Suprapubic skin (tissue), 4 donors: ENCODE data around the gene EYS.

ENCODE experiments used
- EP300 ChIP-seq: sonication (generic); formaldehyde crosslinking; IDR thresholded peaks from one replicate; pipeline ENCODE4 v1.6.1; 2017; ENCODE audit warnings: antibody characterized with exemption
- POLR2AphosphoS5 ChIP-seq, 3 donors: sonication (generic); formaldehyde crosslinking; IDR thresholded peaks; one replicate each; pipeline ENCODE4 v1.6.1; 2017; ENCODE audit warnings: antibody characterized with exemption in 3 of 3
- TF ChIP-seq, protein P1 (sequence below), 2 donors: fragments of 200-600 bp in 1 of 2; fragments of 450-650 bp in 1 of 2; sonication (generic) in 1 of 2; IDR thresholded peaks; one replicate each; pipeline ENCODE4 v1.5.1; 2016 to 2019; ENCODE audit warnings: antibody characterized with exemption in 2 of 2, mild to moderate bottlenecking in 1 of 2, moderate library complexity in 1 of 2

DNA sequence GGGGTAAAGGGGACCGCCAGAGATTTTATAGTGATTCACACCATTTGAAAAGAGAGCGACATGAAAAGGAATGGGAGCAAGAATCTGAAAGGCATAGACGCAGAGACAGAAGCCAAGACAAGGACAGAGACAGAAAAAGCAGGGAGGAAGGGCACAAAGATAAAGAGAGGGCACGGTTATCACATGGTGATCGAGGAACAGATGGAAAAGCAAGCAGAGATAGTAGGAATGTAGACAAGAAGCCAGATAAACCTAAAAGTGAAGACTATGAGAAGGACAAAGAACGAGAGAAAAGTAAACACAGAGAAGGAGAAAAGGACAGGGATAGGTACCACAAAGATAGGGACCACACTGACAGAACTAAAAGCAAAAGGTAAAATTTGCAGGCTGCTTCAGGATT lies 1993.7 kb downstream of the EYS start:
- TF ChIP-seq POLR2AphosphoS5 (IDR thresholded peaks at IDR 0.05) (no peak), EP300 (no peak)
- TF ChIP-seq, protein P1, sequence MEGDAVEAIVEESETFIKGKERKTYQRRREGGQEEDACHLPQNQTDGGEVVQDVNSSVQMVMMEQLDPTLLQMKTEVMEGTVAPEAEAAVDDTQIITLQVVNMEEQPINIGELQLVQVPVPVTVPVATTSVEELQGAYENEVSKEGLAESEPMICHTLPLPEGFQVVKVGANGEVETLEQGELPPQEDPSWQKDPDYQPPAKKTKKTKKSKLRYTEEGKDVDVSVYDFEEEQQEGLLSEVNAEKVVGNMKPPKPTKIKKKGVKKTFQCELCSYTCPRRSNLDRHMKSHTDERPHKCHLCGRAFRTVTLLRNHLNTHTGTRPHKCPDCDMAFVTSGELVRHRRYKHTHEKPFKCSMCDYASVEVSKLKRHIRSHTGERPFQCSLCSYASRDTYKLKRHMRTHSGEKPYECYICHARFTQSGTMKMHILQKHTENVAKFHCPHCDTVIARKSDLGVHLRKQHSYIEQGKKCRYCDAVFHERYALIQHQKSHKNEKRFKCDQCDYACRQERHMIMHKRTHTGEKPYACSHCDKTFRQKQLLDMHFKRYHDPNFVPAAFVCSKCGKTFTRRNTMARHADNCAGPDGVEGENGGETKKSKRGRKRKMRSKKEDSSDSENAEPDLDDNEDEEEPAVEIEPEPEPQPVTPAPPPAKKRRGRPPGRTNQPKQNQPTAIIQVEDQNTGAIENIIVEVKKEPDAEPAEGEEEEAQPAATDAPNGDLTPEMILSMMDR (IDR thresholded peaks at IDR 0.05), result no peak
